Sciatic nerve (tissue), 2 donors: ENCODE measurements around the gene RHEB. TPM values are rescaled to one million over a fixed set of nuclear protein-coding genes. Genes with fewer than 3 reads are reported as not detected.

Source experiments
- ATAC-seq: fragments of 200-7000 bp; cut with Tn5 transposase; one replicate; pipeline ENCODE4 v1.9.1; 2020; ENCODE audit warnings: mild to moderate bottlenecking, moderate library complexity
- DNase-seq: peaks from one replicate; pipeline ENCODE4 v3.0.0-alpha.2; 2020; ENCODE audit warnings: low spot score
- intact Hi-C: fragments of 100-400 bp; cut with DNase I; formaldehyde crosslinking; loops from one replicate; pipeline ENCODE4 v1.14.2; 2022
- total RNA-seq: library from RNA; stranded (reverse); fragmentation: NEBNext Ultra II Directional; extraction: Animal tissue kit (Norgen Biotek cat#: 25700); gene quantifications from one replicate; pipeline ENCODE4 v1.2.1, GENCODE V29; 2021
- donor health status: DM: no; HTN: no; CAD: no.
- donor health status: DM: no; HTN: no; CAD: no.

RHEB gene
- total RNA-seq, 1 donor from 2014 or later, result 113 TPM

- intact Hi-C loops, result no loop called here
- ATAC-seq (no peak), DNase-seq (no peak)
Measured at GRCh38 chr7:151484971-151485707, 34.6 kb downstream of the RHEB start.

- no peak for ATAC-seq
- DNase-seq, result no peak
- intact Hi-C loops, result no loop called here
Measured at GRCh38 chr7:151483711-151483983, 36.0 kb downstream of the RHEB start.

- ATAC-seq (no peak), DNase-seq (no peak)
- intact Hi-C loops, result no loop called here
Measured at GRCh38 chr7:151482883-151483710, 36.6 kb downstream of the RHEB start.

- ATAC-seq (no peak), DNase-seq (no peak)
- intact Hi-C loops, result no loop called here
Measured at GRCh38 chr7:151481650-151482505, 37.8 kb downstream of the RHEB start.

GRCh38 chr7:151477867-151478266 is 41.8 kb downstream of the RHEB start:
- ATAC-seq (no peak), DNase-seq (no peak)
- intact Hi-C loops, result no loop called here

- intact Hi-C loops, result no loop called here
- no peak for ATAC-seq
- DNase-seq, result no peak
Measured at GRCh38 chr7:151472644-151473380, 46.9 kb downstream of the RHEB start.

GRCh38 chr7:151470711-151471110 is 49.0 kb downstream of the RHEB start:
- DNase-seq (no peak), ATAC-seq (no peak)
- intact Hi-C loops, result no loop called here

- intact Hi-C loops, result no loop called here
- peak; percentile 56 for ATAC-seq
- no peak for DNase-seq
Measured at GRCh38 chr7:151469281-151469680, 50.4 kb downstream of the RHEB start.

- DNase-seq (no peak), ATAC-seq (peak; percentile 35)
- intact Hi-C loops, result no loop called here
Measured at GRCh38 chr7:151468217-151469018, 51.3 kb downstream of the RHEB start.

- ATAC-seq (no peak), DNase-seq (no peak)
- intact Hi-C loops, result no loop called here
Measured at GRCh38 chr7:151465169-151465568, 54.5 kb downstream of the RHEB start.

- DNase-seq (no peak), ATAC-seq (no peak)
- intact Hi-C loops, result no loop called here
Measured at GRCh38 chr7:151462306-151462779, 57.4 kb downstream of the RHEB start.

GRCh38 chr7:151461942-151462230 is 57.8 kb downstream of the RHEB start:
- DNase-seq (no peak), ATAC-seq (no peak)
- intact Hi-C loops, result no loop called here

- no peak for DNase-seq
- ATAC-seq, result no peak
- intact Hi-C loops, result no loop called here
Measured at GRCh38 chr7:151461096-151461941, 58.4 kb downstream of the RHEB start.

- DNase-seq (no peak), ATAC-seq (peak; percentile 63)
- intact Hi-C loops, result no loop called here
Measured at GRCh38 chr7:151460474-151460855, 59.2 kb downstream of the RHEB start.

- intact Hi-C loops, result loop anchor here (10.0 kb wide), 1 partner anchor 295 kb away; no protein-coding TSS in a partner anchor
- peak; percentile 91 for ATAC-seq
Measured at GRCh38 chr7:151459726-151460473, 59.8 kb downstream of the RHEB start.

GRCh38 chr7:151457534-151457933 is 62.2 kb downstream of the RHEB start:
- DNase-seq, result no peak
- ATAC-seq, result no peak
- intact Hi-C loops, result loop anchor here (10.0 kb wide), 1 partner anchor 297 kb away; no protein-coding TSS in a partner anchor

More at GRCh38 chr7:151459726-151460473, 59.8 kb downstream of the RHEB start:
- peak; percentile 86 for DNase-seq

- no peak for DNase-seq
- ATAC-seq, result no peak
- intact Hi-C loops, result loop anchor here (10.0 kb wide), 1 partner anchor 298 kb away; no protein-coding TSS in a partner anchor
Measured at GRCh38 chr7:151456782-151457181, 62.9 kb downstream of the RHEB start.
